GM21528 (cell line): ENCODE data around the gene ATP6V0E2.
"Not testable (repeated sequence)": the region's sequence is repeated elsewhere in the genome, so short reads cannot be mapped to it uniquely, and the experiment has no call there.

ENCODE experiments used
- ATAC-seq: cut with Tn5 transposase; IDR thresholded peaks from one replicate; pipeline ENCODE4 v1.9.1; 2021; ENCODE audit warnings: mild to moderate bottlenecking, moderate library complexity; ENCODE audit not compliant: unreplicated experiment, low FRiP score

ATP6V0E2 gene

GRCh38 chr7:149873074-149873969 is at the start of gene ATP6V0E2:
ATP6V0E2 (plus strand) TSS chr7:149873969; CDS start chr7:149874066, 97 bp downstream.
- ATAC-seq, result peak; percentile 95

GRCh38 chr7:149824301-149824741 is 49.4 kb upstream of the ATP6V0E2 start:
- no peak for ATAC-seq

- ATAC-seq, result no peak
Observed at GRCh38 chr7:149824748-149825566, 48.8 kb upstream of the ATP6V0E2 start.

- ATAC-seq, result no peak
Observed at GRCh38 chr7:149825567-149826343, 48.0 kb upstream of the ATP6V0E2 start.

GRCh38 chr7:149826344-149827088 is 47.3 kb upstream of the ATP6V0E2 start:
- no peak for ATAC-seq

GRCh38 chr7:149827089-149827981 is 46.4 kb upstream of the ATP6V0E2 start:
- no peak for ATAC-seq

GRCh38 chr7:149828357-149829309 is 45.1 kb upstream of the ATP6V0E2 start:
- no peak for ATAC-seq

- not testable (repeated sequence) for ATAC-seq
Observed at GRCh38 chr7:149830527-149830926, 43.2 kb upstream of the ATP6V0E2 start.

- ATAC-seq, result no peak
Observed at GRCh38 chr7:149830997-149831740, 42.6 kb upstream of the ATP6V0E2 start.

- no peak for ATAC-seq
Observed at GRCh38 chr7:149831741-149832219, 42.0 kb upstream of the ATP6V0E2 start.

GRCh38 chr7:149832332-149833041 is 41.3 kb upstream of the ATP6V0E2 start:
- no peak for ATAC-seq

- ATAC-seq, result no peak
Observed at GRCh38 chr7:149833495-149834130, 40.2 kb upstream of the ATP6V0E2 start.

GRCh38 chr7:149834601-149835000 is 39.2 kb upstream of the ATP6V0E2 start:
- no peak for ATAC-seq

GRCh38 chr7:149836434-149836833 is 37.3 kb upstream of the ATP6V0E2 start:
- no peak for ATAC-seq

GRCh38 chr7:149837564-149838223 is 36.1 kb upstream of the ATP6V0E2 start:
- ATAC-seq, result no peak
